ENCODE measurements around the gene KCNN4. TPM values are rescaled to one million over a fixed set of nuclear protein-coding genes. Genes with fewer than 3 reads are reported as not detected.

Gene KCNN4
- total and polyA plus RNA-seq, 10 of the 15 experiments (the other 5 are each of a cell fraction or from before 2014, with no cell fraction given): 1.4 to 112 (median 77.9) TPM

DNA sequence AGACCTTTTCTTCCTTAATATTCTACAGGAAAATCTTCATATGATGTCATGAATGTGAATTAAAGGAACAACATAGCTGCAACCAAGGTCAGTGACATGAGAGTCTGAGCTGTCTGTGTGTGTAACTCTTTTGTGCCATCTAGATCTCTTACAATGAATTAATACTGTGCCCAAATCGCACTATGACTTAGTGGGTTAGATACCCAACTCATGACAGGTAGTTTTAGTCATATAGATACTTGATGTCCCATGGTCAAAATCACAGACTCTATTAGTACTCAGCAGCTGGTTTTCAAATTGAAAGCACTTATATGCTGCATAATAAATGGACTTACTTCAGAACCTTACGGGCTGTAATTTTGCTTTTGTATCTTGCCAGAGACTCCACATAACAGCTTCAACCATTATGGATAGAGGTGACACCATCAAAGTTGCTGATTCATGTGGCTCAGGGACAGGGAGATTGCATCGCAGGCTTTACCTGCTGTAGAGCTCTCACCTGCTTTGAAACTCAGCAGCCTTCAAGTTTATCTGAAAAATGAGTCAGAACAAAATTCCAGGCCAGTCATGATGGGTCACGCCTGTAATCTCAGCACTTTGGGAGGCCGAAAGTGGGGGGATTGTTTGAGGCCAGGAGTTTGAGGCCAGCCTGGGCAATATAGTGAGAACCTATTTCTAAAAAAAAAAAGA is 34.0 kb upstream of the KCNN4 start (continued):
- TF ChIP-seq MTA2 (IDR thresholded peaks at IDR 0.05; ENCODE audit: low read depth) (no peak), RELA (IDR thresholded peaks at IDR 0.05; ENCODE audit: borderline replicate concordance, partially characterized antibody) (no peak), IKZF1 (conservative IDR thresholded peaks at IDR 0.05) (no peak), JUNB (IDR thresholded peaks at IDR 0.05) (no peak)
- TF ChIP-seq, protein P1, sequence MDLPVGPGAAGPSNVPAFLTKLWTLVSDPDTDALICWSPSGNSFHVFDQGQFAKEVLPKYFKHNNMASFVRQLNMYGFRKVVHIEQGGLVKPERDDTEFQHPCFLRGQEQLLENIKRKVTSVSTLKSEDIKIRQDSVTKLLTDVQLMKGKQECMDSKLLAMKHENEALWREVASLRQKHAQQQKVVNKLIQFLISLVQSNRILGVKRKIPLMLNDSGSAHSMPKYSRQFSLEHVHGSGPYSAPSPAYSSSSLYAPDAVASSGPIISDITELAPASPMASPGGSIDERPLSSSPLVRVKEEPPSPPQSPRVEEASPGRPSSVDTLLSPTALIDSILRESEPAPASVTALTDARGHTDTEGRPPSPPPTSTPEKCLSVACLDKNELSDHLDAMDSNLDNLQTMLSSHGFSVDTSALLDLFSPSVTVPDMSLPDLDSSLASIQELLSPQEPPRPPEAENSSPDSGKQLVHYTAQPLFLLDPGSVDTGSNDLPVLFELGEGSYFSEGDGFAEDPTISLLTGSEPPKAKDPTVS (IDR thresholded peaks at IDR 0.05; ENCODE audit: low read depth, low read length): no peak

- Histone ChIP-seq H3K9me3 (replicated peaks; ENCODE audit: control insufficient read depth, insufficient read depth, low read length) (no peaks in the 10 kb centered on the region; the same call in 2 of the 3 replicates), H3K4me2 (ENCODE audit: control insufficient read depth, insufficient read depth) (no peak overlapping the region), H3K36me3 (ENCODE audit: control insufficient read depth in 2 of 2, insufficient read depth in 2 of 2, low read length in 1 of 2) (no peaks in the 10 kb centered on the region), H4K20me1 (ENCODE audit: control insufficient read depth, insufficient read depth) (no peaks in the 10 kb centered on the region), H3K79me2 (ENCODE audit: control insufficient read depth, insufficient read depth, low read length) (no peaks in the 10 kb centered on the region), H2AFZ (ENCODE audit: control insufficient read depth, low read depth, low read length) (no peak overlapping the region), H3K27ac (ENCODE audit: control insufficient read depth, insufficient read depth) (no peak overlapping the region), H3K9ac (ENCODE audit: control insufficient read depth, insufficient read depth, low read length) (no peak overlapping the region), H3K4me1 (ENCODE audit: control insufficient read depth, insufficient read depth, low read length) (no peaks in the 10 kb centered on the region), H3K27me3 (replicated peaks in 1 of 2; ENCODE audit: control insufficient read depth in 2 of 2, insufficient read depth in 2 of 2, low read length in 1 of 2) (no peaks in the 10 kb centered on the region), H3K4me3 (no peak overlapping the region)
- 50% methylated on average over 6 of the region's 6 CpGs for WGBS (ENCODE audit: insufficient coverage, insufficient replicate concordance, low lambda C conversion rate, missing lambda C conversion rate)
- BruUV-seq (replicated peaks): no TSS peak
- ATAC-seq (no peak), DNase-seq (ENCODE audit: low read depth, low spot score) (no peak), FAIRE-seq (no peak)
- ChIA-PET CTCF (interaction anchor here (1.0 to 6.5 kb wide), 5 partner anchors 21 to 366 kb away, joined by 3 to 74 read pairs (median 8); partner anchors contain the start of gene PLAUR), SMC1A (ENCODE audit: uncharacterized antibody, unreplicated experiment) (no interaction called here), RAD21 (ENCODE audit: unreplicated experiment) (no interaction called here), POLR2A (no interaction called here)
- intact Hi-C loops (cut with micrococcal nuclease; ENCODE audit: unreplicated experiment) (no loop called here), in situ Hi-C loops (cut with MboI) (no loop called here)
- TF ChIP-seq TCF12 (IDR thresholded peaks at IDR 0.05; ENCODE audit: low read depth, low read length) (no peak), ESRRA (IDR thresholded peaks at IDR 0.05; ENCODE audit: low read length) (no peak), SMAD1 (IDR thresholded peaks at IDR 0.05; ENCODE audit: low read depth, partially characterized antibody) (no peak), PAX5 (IDR thresholded peaks at IDR 0.05; ENCODE audit: borderline replicate concordance, low read depth, low read length) (no peak), IKZF2 (IDR thresholded peaks at IDR 0.05) (no peak), SPI1 (IDR thresholded peaks at IDR 0.05; ENCODE audit: borderline replicate concordance, insufficient read depth, low read depth, low read length) (no peak), RELA (IDR thresholded peaks at IDR 0.05; ENCODE audit: borderline replicate concordance, partially characterized antibody) (no peak), RUNX3 (IDR thresholded peaks at IDR 0.05; ENCODE audit: low read length) (no peak), CHD1 (IDR thresholded peaks at IDR 0.05; ENCODE audit: low read depth, low read length) (no peak), KDM1A (IDR thresholded peaks at IDR 0.05; ENCODE audit: borderline replicate concordance) (no peak), MTA3 (IDR thresholded peaks at IDR 0.05; ENCODE audit: borderline replicate concordance, low read length) (no peak), ZSCAN29 (IDR thresholded peaks at IDR 0.05) (no peak), RCOR1 (conservative IDR thresholded peaks at IDR 0.05; ENCODE audit: low read depth, low read length) (no peak)
- TF ChIP-seq, protein P2, sequence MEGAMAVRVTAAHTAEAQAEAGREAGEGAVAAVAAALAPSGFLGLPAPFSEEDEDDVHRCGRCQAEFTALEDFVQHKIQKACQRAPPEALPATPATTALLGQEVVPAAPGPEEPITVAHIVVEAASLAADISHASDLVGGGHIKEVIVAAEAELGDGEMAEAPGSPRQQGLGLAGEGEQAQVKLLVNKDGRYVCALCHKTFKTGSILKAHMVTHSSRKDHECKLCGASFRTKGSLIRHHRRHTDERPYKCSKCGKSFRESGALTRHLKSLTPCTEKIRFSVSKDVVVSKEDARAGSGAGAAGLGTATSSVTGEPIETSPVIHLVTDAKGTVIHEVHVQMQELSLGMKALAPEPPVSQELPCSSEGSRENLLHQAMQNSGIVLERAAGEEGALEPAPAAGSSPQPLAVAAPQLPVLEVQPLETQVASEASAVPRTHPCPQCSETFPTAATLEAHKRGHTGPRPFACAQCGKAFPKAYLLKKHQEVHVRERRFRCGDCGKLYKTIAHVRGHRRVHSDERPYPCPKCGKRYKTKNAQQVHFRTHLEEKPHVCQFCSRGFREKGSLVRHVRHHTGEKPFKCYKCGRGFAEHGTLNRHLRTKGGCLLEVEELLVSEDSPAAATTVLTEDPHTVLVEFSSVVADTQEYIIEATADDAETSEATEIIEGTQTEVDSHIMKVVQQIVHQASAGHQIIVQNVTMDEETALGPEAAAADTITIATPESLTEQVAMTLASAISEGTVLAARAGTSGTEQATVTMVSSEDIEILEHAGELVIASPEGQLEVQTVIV (IDR thresholded peaks at IDR 0.05; ENCODE audit: borderline replicate concordance, partially characterized antibody): no peak
- TF ChIP-seq, protein P3, sequence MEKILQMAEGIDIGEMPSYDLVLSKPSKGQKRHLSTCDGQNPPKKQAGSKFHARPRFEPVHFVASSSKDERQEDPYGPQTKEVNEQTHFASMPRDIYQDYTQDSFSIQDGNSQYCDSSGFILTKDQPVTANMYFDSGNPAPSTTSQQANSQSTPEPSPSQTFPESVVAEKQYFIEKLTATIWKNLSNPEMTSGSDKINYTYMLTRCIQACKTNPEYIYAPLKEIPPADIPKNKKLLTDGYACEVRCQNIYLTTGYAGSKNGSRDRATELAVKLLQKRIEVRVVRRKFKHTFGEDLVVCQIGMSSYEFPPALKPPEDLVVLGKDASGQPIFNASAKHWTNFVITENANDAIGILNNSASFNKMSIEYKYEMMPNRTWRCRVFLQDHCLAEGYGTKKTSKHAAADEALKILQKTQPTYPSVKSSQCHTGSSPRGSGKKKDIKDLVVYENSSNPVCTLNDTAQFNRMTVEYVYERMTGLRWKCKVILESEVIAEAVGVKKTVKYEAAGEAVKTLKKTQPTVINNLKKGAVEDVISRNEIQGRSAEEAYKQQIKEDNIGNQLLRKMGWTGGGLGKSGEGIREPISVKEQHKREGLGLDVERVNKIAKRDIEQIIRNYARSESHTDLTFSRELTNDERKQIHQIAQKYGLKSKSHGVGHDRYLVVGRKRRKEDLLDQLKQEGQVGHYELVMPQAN (conservative IDR thresholded peaks at IDR 0.05): no peak
Measured at GRCh38 chr19:43812688-43813087, 31.9 kb upstream of the KCNN4 start.
